HepG2 (cell line): Measurements from ENCODE around the gene SH2D3A. TPM values are rescaled to one million over a fixed set of nuclear protein-coding genes. Genes with fewer than 3 reads are reported as not detected.

Experiments
- ATAC-seq: fragments of 200-7000 bp; cut with Tn5 transposase; 3 replicates; pipeline ENCODE4 v1.9.1; 2020; ENCODE audit warnings: mild to moderate bottlenecking, moderate library complexity
- BruUV-seq: library from RNA; stranded (reverse); fragments of 400-500 nt; replicated peaks from 2 replicates; lab custom pipeline; 2021; lab: Mats Ljungman, UMichigan
- CTCF ChIA-PET: fragments of 300-600 bp; formaldehyde crosslinking; extraction: SDS; loops from one replicate; lab custom pipeline; 2021; ENCODE audit warnings: low total read pairs, inconsistent platforms, low intra/inter-chr PET ratio; lab: Yijun Ruan, JAX
- POLR2A ChIA-PET: fragments of 350-600 bp; sonication (Branson Sonifier 250); formaldehyde crosslinking; loops from one replicate; lab custom pipeline; 2020; ENCODE audit warnings: antibody characterized with exemption, inconsistent platforms; lab: Yijun Ruan, JAX
- DNase-seq: peaks from one replicate; pipeline ENCODE4 v3.0.0-alpha.2; 2015; ENCODE audit warnings: low spot score
- FAIRE-seq: peaks from 3 replicates; lab custom pipeline; 2011; peaks lifted over from hg19 to GRCh38; lab: Jason Lieb, UNC
- H2AFZ ChIP-seq: one replicate; pipeline ENCODE4 v1.6.1; 2011; ENCODE audit warnings: low read length, inconsistent platforms
- H3K27ac ChIP-seq: fragments of 300-600 bp; 3 replicates; pipeline ENCODE4 v1.8.0; 2011; ENCODE audit warnings: mixed run types, mild to moderate bottlenecking, mixed read lengths, low read length, inconsistent platforms; ENCODE audit not compliant: insufficient read depth; ENCODE audit errors: extremely low read length
- H3K27me3 ChIP-seq, 2 experiments: fragments of 200-600 bp in 1 of 2; 2 replicates in 1 of 2; 3 replicates in 1 of 2; pipeline versions ENCODE4 v1.6.0 to v1.8.0; 2011; ENCODE audit warnings: low read length in 2 of 2, mild to moderate bottlenecking in 2 of 2, moderate library complexity in 2 of 2, inconsistent platforms in 1 of 2; ENCODE audit not compliant: insufficient read depth in 2 of 2, control insufficient read depth in 1 of 2
- H3K36me3 ChIP-seq, 2 experiments: fragments of 200-600 bp in 1 of 2; replicated peaks in 1 of 2; 2 replicates in 1 of 2; 3 replicates in 1 of 2; pipeline versions ENCODE4 v1.5.1 to v1.8.0; 2011; ENCODE audit warnings: low read length in 2 of 2, inconsistent platforms in 1 of 2; ENCODE audit not compliant: insufficient read depth in 2 of 2, control insufficient read depth in 1 of 2
- H3K4me1 ChIP-seq: 2 replicates; pipeline ENCODE4 v1.5.1; 2012; ENCODE audit warnings: low read length, inconsistent platforms; ENCODE audit not compliant: insufficient read depth
- H3K4me2 ChIP-seq: 2 replicates; pipeline ENCODE4 v1.6.0; 2011; ENCODE audit warnings: low read depth, low read length, inconsistent platforms
- H3K4me3 ChIP-seq, 3 experiments: fragments of 200-600 bp in 1 of 3; sonication (generic), shearing (Covaris generic) in 1 of 3; replicated peaks in 1 of 3; 2 replicates each; pipeline ENCODE4 v1.5.1; 2011 to 2016; ENCODE audit warnings: low read length in 3 of 3, inconsistent platforms in 2 of 3, low read depth in 2 of 3, mild to moderate bottlenecking in 2 of 3, control low read depth in 1 of 3, mixed read lengths in 1 of 3; ENCODE audit not compliant: insufficient read depth in 1 of 3
- H3K79me2 ChIP-seq: one replicate; pipeline ENCODE4 v1.6.1; 2011; ENCODE audit warnings: low read length, inconsistent platforms; ENCODE audit not compliant: insufficient read depth
- H3K9ac ChIP-seq: 2 replicates; pipeline ENCODE4 v1.6.0; 2011; ENCODE audit warnings: mild to moderate bottlenecking, low read depth, low read length, inconsistent platforms; ENCODE audit not compliant: insufficient read depth
- H3K9me3 ChIP-seq: 2 replicates; pipeline ENCODE4 v1.5.1; 2012; ENCODE audit warnings: mild to moderate bottlenecking, low read length
- H4K20me1 ChIP-seq: 2 replicates; pipeline ENCODE4 v1.6.0; 2011; ENCODE audit warnings: inconsistent platforms, mild to moderate bottlenecking, low read length, moderate library complexity; ENCODE audit not compliant: insufficient read depth
- AGO2 ChIP-seq: fragments of 200-400 bp; formaldehyde crosslinking; optimal IDR thresholded peaks from 2 replicates; pipeline ENCODE3; 2017; ENCODE audit warnings: mild to moderate bottlenecking, low read depth, low read length, moderate library complexity
- ATRX ChIP-seq: sonication (generic); formaldehyde crosslinking; IDR thresholded peaks from 2 replicates; pipeline ENCODE4 v1.4.0; 2020; ENCODE audit warnings: missing genetic modification reagents, borderline replicate concordance
- HNRNPK ChIP-seq: fragments of 200-400 bp; formaldehyde crosslinking; IDR thresholded peaks from 2 replicates; pipeline ENCODE4 v1.6.1; 2018; ENCODE audit warnings: low read length, low read depth, moderate library complexity, mild to moderate bottlenecking; ENCODE audit not compliant: poor library complexity, severe bottlenecking
- HNRNPL ChIP-seq: fragments of 200-400 bp; formaldehyde crosslinking; IDR thresholded peaks from 2 replicates; pipeline ENCODE4 v1.6.1; 2017; ENCODE audit warnings: mild to moderate bottlenecking, low read depth, low read length
- NRL ChIP-seq: sonication (generic); formaldehyde crosslinking; IDR thresholded peaks from 2 replicates; pipeline ENCODE4 v1.5.0; 2020; ENCODE audit warnings: missing genetic modification reagents, mild to moderate bottlenecking, moderate library complexity, borderline replicate concordance
- PHF5A ChIP-seq: IDR thresholded peaks from one replicate; pipeline ENCODE4 v1.6.1; 2018; ENCODE audit warnings: low read depth, missing genetic modification reagents; ENCODE audit not compliant: unreplicated experiment
- POLR2A ChIP-seq, 2 experiments: IDR thresholded peaks; 2 replicates each; pipeline ENCODE4 v1.6.1; 2011; ENCODE audit warnings: low read depth in 2 of 2, low read length in 2 of 2, mild to moderate bottlenecking in 1 of 2, moderate library complexity in 1 of 2; ENCODE audit not compliant: insufficient read depth in 1 of 2
- POLR2G ChIP-seq: fragments of 200-400 bp; formaldehyde crosslinking; IDR thresholded peaks from 2 replicates; pipeline ENCODE4 v1.6.1; 2018; ENCODE audit warnings: mild to moderate bottlenecking, low read depth, low read length, moderate library complexity
- PRPF4 ChIP-seq: fragments of 200-400 bp; formaldehyde crosslinking; IDR thresholded peaks from 2 replicates; pipeline ENCODE4 v1.6.1; 2016; ENCODE audit warnings: low read length, low read depth; ENCODE audit not compliant: poor library complexity, severe bottlenecking
- PTBP1 ChIP-seq: fragments of 200-400 bp; formaldehyde crosslinking; IDR thresholded peaks from 2 replicates; pipeline ENCODE4 v1.6.1; 2018; ENCODE audit warnings: low read length, low read depth; ENCODE audit not compliant: poor library complexity, severe bottlenecking
- RBFOX2 ChIP-seq: fragments of 200-400 bp; formaldehyde crosslinking; IDR thresholded peaks from 2 replicates; pipeline ENCODE4 v1.6.1; 2017; ENCODE audit warnings: low read depth, mild to moderate bottlenecking, low read length
- RBM39 ChIP-seq: fragments of 200-400 bp; formaldehyde crosslinking; IDR thresholded peaks from one replicate; pipeline ENCODE4 v1.6.1; 2018; ENCODE audit warnings: antibody characterized with exemption, mild to moderate bottlenecking, low read depth, low read length; ENCODE audit not compliant: poor library complexity, severe bottlenecking
- SRY ChIP-seq: sonication (generic); formaldehyde crosslinking; IDR thresholded peaks from 2 replicates; pipeline ENCODE4 v1.8.0; 2022; ENCODE audit warnings: mild to moderate bottlenecking, missing genetic modification reagents
- SSRP1 ChIP-seq: IDR thresholded peaks from 2 replicates; pipeline ENCODE4 v1.6.1; 2016; ENCODE audit warnings: control low read depth
- ZFAT ChIP-seq: sonication (generic); formaldehyde crosslinking; conservative IDR thresholded peaks from 2 replicates; pipeline ENCODE4 v1.8.1; 2023; ENCODE audit warnings: missing genetic modification reagents, inconsistent platforms
- ZFY ChIP-seq: sonication (generic); formaldehyde crosslinking; IDR thresholded peaks from 2 replicates; pipeline ENCODE4 v1.4.0; 2020; ENCODE audit warnings: missing genetic modification reagents
- ZNF577 ChIP-seq: sonication (generic); formaldehyde crosslinking; IDR thresholded peaks from 2 replicates; pipeline ENCODE4 v1.4.0; 2020; ENCODE audit warnings: mild to moderate bottlenecking, low read depth, missing genetic modification reagents, borderline replicate concordance
- ZSCAN22 ChIP-seq: sonication (generic); formaldehyde crosslinking; IDR thresholded peaks from 2 replicates; pipeline ENCODE4 v1.4.0; 2020; ENCODE audit warnings: mild to moderate bottlenecking, missing genetic modification reagents
- WGBS: methylation state at CpG from one replicate; pipeline ENCODE4 v1.1.6; 2017; ENCODE audit warnings: low lambda C conversion rate; 5-methylcytosine and 5-hydroxymethylcytosine counted together
- in situ Hi-C: cut with HindIII; loops from 2 replicates; pipeline ENCODE4 v1.10.0; 2017; ENCODE audit warnings: low pct_unique_long_range_greater_than_20kb; ENCODE audit not compliant: extremely low pct_ligation_motif_present
- intact Hi-C: fragments of 100-400 bp; cut with micrococcal nuclease; formaldehyde crosslinking; loops from one replicate; pipeline ENCODE4 v1.10.0; 2022; ENCODE audit not compliant: unreplicated experiment
- polyA plus RNA-seq, 8 experiments: library from polyadenylated mRNA; depleted of rRNA in 3 of 8; stranded (reverse) in 7 of 8; unstranded in 1 of 8; fragments of >200 nt; fragmentation: Illumina TruSeq in 4 of 8; extraction: Trizol in 4 of 8; gene quantifications; 2 replicates each; pipeline versions ENCODE4 v1.2.1 to v1.2.3, GENCODE V29; 2011 to 2016; ENCODE audit warnings: low read depth in 4 of 8, missing spikeins in 1 of 8, mixed read lengths in 1 of 8; ENCODE audit not compliant: insufficient read depth in 1 of 8
- total RNA-seq, 5 experiments: library from RNA; depleted of rRNA; stranded (reverse); fragments of >200 nt; fragmentation: Illumina TruSeq; extraction: Trizol; gene quantifications; 2 replicates each; pipeline ENCODE4 v1.2.3, GENCODE V29; 2016; ENCODE audit warnings: low read depth in 1 of 5
- TF ChIP-seq, protein P1 (sequence below): sonication (generic); formaldehyde crosslinking; IDR thresholded peaks from 2 replicates; pipeline ENCODE4 v1.4.0; 2020; ENCODE audit warnings: mild to moderate bottlenecking, missing genetic modification reagents

Gene SH2D3A
- total and polyA plus RNA-seq, 2 of the 13 experiments (the other 11 are each of a cell fraction or from before 2014, with no cell fraction given) = 1.0 to 2.2 TPM

DNA sequence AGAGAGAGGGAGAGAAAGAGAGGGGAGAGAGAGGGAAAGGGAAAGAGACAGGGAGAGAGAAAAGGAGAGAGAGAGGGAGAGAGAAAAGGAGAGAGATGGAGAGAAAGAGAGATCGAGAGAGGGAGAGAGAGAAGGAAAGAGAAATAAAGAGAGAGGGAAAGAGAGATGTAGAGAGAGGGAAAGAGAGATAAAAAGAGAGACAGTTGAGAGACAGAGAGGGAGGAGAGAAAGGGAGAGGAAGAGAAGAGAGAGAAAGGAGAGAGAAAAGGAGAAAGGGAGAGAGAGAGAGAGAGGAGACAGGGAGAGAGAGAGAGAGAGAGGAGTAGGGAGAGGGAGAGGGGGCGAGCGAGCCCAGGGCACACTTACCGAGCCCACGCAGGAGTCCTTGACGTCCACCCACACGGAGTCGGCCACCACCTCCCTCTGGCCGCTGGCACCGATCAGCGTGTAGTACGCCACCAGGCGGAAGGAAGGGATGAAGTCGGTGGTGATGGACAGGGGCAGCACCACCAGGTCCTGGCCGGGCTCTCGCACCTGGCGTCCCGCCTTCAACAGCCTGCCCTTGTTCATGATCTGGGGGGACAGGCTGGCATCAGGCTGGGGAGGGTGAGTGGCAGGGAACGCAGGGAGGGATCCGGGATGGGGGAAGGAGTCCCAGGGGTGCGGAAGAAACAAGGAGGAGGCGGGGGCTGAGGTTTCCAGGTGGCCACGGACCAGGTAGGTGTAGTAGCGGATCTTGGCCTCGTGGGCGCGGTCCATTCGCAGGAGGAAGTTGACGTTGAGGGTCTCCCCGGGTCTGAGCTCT is 56.8 kb downstream of the SH2D3A start:
- in situ Hi-C loops = no loop called here
- DNase-seq (no peak), FAIRE-seq (no peak), ATAC-seq (no peak)
- no TSS peak for BruUV-seq
- H2AFZ ChIP-seq = no peak overlapping the region
- intact Hi-C loops = no loop called here
- H3K4me2 ChIP-seq = no peak overlapping the region
- POLR2A ChIA-PET = interaction anchor here (1.2 to 1.6 kb wide), 2 partner anchors 15 to 20 kb away, joined by 3 to 5 read pairs; no protein-coding TSS in a partner anchor
- no peaks in the 10 kb centered on the region for H3K9me3 ChIP-seq
- H4K20me1 ChIP-seq = peaks cover 73% of the 10 kb centered on the region
- no peak overlapping the region for H3K9ac ChIP-seq
- TF ChIP-seq ZFY (no peak), SRY (CRISPR knock-in tag) (peak; percentile 38; the same call in 1 of the 2 replicates), ZNF577 (no peak), HNRNPK (peak; percentile 45), POLR2G (peak; percentile 40; the same call in 1 of the 2 replicates), AGO2 (peak; percentile 99), NRL (peak; percentile 28; the same call in 1 of the 2 replicates), HNRNPL (peak; percentile 31; the same call in 1 of the 2 replicates), POLR2A (IDR thresholded peaks at IDR 0.05; ENCODE audit: insufficient read depth in 1 of 2, low read depth in 2 of 2, low read length in 2 of 2) (peak in 1 of 2 experiments; percentile 46; a peak in 1 of 4 replicates), SSRP1 (CRISPR knock-in tag) (peak; percentile 34; the same call in 1 of the 2 replicates), PRPF4 (peak; percentile 39), RBM39 (peak; percentile 49), PTBP1 (peak; percentile 48), PHF5A (peak; percentile 29), ATRX (no peak), RBFOX2 (peak; percentile 91), ZFAT (CRISPR knock-in tag) (no peak), ZSCAN22 (CRISPR knock-in tag) (peak; percentile 24; the same call in 1 of the 2 replicates)
- TF ChIP-seq, protein P1, sequence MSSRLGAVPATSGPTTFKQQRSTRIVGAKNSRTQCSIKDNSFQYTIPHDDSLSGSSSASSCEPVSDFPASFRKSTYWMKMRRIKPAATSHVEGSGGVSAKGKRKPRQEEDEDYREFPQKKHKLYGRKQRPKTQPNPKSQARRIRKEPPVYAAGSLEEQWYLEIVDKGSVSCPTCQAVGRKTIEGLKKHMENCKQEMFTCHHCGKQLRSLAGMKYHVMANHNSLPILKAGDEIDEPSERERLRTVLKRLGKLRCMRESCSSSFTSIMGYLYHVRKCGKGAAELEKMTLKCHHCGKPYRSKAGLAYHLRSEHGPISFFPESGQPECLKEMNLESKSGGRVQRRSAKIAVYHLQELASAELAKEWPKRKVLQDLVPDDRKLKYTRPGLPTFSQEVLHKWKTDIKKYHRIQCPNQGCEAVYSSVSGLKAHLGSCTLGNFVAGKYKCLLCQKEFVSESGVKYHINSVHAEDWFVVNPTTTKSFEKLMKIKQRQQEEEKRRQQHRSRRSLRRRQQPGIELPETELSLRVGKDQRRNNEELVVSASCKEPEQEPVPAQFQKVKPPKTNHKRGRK (CRISPR knock-in tag) = peak; percentile 86; the same call in 1 of the 2 replicates
- H3K27ac ChIP-seq = no peak overlapping the region
- 0 out of 2 replicates have a peak, but pooled peaks cover 23% of the 10 kb centered on the region for H3K4me1 ChIP-seq
- no peak overlapping the region for H3K4me3 ChIP-seq
- CTCF ChIA-PET = no interaction called here
- WGBS = 97% methylated on average over 30 of the region's 30 CpGs
- H3K79me2 ChIP-seq = no peaks in the 10 kb centered on the region
- H3K27me3 ChIP-seq = no peaks in the 10 kb centered on the region
- peaks cover 32 to 79% of the 10 kb centered on the region in 2 experiments for H3K36me3 ChIP-seq
